Hippocampal formation (tissue), 2 donors: ENCODE data around the gene RAF1.
"Not testable (repeated sequence)": the region's sequence is repeated elsewhere in the genome, so short reads cannot be mapped to it uniquely, and the experiment has no call there.

Source experiments
- DNase-seq, 2 donors: peaks; one replicate each; lab custom pipeline; 2025; lab: John Stamatoyannopoulos, UW

Gene RAF1

GRCh38 chr3:12557473-12558100 lies 106.3 kb downstream of the RAF1 start:
- DNase-seq: no peak

- DNase-seq: peak; percentile 74 to 86
Measured at GRCh38 chr3:12556690-12557472, 107.0 kb downstream of the RAF1 start, which contains the start of gene MKRN2. TSS of gene MKRN2 (plus strand) at chr3:12557087. CDS start at chr3:12557151, 64 bp downstream.

GRCh38 chr3:12556314-12556689 lies 107.6 kb downstream of the RAF1 start:
- no peak for DNase-seq

- no peak for DNase-seq
Measured at GRCh38 chr3:12553921-12554391, 110.0 kb downstream of the RAF1 start.

GRCh38 chr3:12549971-12550760 lies 113.8 kb downstream of the RAF1 start:
- DNase-seq: no peak

- no peak for DNase-seq
Measured at GRCh38 chr3:12545473-12545791, 118.5 kb downstream of the RAF1 start, which contains the start of gene MKRN2OS. TSS of gene MKRN2OS (minus strand) at chr3:12545499. CDS start at chr3:12545464, 35 bp downstream.

- DNase-seq: no peak
Measured at GRCh38 chr3:12544652-12545472, 119.1 kb downstream of the RAF1 start.

- DNase-seq: not testable (repeated sequence)
Measured at GRCh38 chr3:12543497-12543896, 120.4 kb downstream of the RAF1 start.

GRCh38 chr3:12541625-12542024 lies 122.3 kb downstream of the RAF1 start:
- DNase-seq: no peak

GRCh38 chr3:12536423-12536822 lies 127.5 kb downstream of the RAF1 start:
- DNase-seq: no peak
